ENCODE results near the gene PLPPR1.

DNA sequence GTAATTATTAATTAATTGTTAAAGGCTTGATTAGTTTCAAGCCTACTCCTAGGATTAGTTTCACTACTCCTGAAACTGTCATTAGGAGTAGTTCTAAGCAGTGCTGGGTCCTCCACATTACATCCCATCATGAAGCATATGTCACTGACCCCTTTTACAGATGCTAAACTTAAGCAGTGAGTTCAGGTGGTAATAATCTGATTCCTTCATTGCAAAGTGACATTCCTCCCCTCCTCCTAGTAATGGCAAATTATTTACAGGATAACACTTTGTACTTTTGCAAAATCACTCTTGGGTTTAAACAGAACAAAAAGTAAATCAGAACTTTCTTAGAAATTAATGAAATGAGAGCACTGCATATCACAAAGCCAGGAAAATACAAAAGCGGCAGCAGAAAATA, 303.8 kb downstream of the PLPPR1 start:
- TF ChIP-seq, protein P1, sequence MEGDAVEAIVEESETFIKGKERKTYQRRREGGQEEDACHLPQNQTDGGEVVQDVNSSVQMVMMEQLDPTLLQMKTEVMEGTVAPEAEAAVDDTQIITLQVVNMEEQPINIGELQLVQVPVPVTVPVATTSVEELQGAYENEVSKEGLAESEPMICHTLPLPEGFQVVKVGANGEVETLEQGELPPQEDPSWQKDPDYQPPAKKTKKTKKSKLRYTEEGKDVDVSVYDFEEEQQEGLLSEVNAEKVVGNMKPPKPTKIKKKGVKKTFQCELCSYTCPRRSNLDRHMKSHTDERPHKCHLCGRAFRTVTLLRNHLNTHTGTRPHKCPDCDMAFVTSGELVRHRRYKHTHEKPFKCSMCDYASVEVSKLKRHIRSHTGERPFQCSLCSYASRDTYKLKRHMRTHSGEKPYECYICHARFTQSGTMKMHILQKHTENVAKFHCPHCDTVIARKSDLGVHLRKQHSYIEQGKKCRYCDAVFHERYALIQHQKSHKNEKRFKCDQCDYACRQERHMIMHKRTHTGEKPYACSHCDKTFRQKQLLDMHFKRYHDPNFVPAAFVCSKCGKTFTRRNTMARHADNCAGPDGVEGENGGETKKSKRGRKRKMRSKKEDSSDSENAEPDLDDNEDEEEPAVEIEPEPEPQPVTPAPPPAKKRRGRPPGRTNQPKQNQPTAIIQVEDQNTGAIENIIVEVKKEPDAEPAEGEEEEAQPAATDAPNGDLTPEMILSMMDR (IDR thresholded peaks at IDR 0.05), result no peak
- TF ChIP-seq EP300 (IDR thresholded peaks at IDR 0.05; ENCODE audit: low read depth), result no peak

All from transverse colon (tissue), 3 donors.